ENCODE results near the gene OOSP3. TPM values are rescaled to one million over a fixed set of nuclear protein-coding genes. Genes with fewer than 3 reads are reported as not detected.
"Not testable (repeated sequence)": the region's sequence is repeated elsewhere in the genome, so short reads cannot be mapped to it uniquely, and the experiment has no call there.

The OOSP3 gene
- polyA plus RNA-seq (2013, experiment 1 of 2) = 0.48 TPM
- not detected for polyA plus RNA-seq (2013, experiment 2 of 2)

DNA sequence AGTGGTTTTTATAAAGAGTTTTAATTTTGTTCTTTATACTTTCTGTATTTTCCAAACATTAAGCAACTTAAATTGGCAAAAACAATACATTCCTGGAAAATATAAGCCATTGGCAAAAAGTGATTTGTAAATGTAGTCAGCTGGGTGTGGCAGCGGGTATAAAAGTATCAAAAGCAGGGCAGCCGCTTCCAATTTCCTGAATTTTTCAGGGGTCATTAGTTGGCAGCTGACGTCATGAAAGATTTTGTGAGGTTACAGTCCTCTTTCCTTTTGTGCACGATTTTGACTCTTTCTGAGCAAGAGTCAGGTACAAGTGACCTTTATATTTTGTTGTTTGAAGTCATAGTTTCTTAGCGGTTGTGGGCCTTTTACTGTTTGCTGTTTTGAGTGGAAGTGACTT lies at the start of gene OOSP3:
Gene OOSP3, plus strand, starts transcription at position 208 of the 400 bp plus-strand sequence. Its CDS starts 27 bp downstream, at position 235.
- no peaks in the 10 kb centered on the region for H3K4me1 ChIP-seq (ENCODE audit: control insufficient read depth, insufficient read depth, low read length, poor library complexity, severe bottlenecking)
- no peaks in the 10 kb centered on the region for H3K36me3 ChIP-seq (ENCODE audit: control insufficient read depth, insufficient read depth, low read length)
- 82 to 90% methylated on average over 3 to 4 of the region's 5 CpGs for WGBS, 2 experiments (ENCODE audit: insufficient coverage in 2 of 2)

DNA sequence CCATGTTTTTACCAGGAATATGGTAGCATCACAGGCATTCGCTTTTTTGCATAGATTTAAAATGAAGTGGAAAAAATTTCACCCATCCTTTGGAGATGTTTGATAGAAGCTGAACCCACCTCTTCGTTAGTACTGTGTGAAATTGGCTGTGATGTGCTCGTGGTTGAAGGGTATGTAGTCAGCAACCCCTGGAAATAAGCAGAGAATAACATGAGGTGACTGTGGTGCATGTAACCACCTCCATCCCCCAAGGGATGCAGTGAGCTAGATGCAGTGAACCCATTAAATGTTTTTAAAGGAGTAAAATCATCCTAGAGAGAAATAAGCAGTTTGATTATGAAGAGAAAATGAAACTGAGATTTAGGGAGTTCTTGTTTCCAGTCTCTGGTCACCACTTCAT lies 49.2 kb upstream of the OOSP3 start:
- Histone ChIP-seq H3K9me3 (ENCODE audit: control insufficient read depth, low read length) (no peaks in the 10 kb centered on the region), H3K36me3 (ENCODE audit: control insufficient read depth, insufficient read depth, low read length) (no peaks in the 10 kb centered on the region), H3K4me1 (ENCODE audit: control insufficient read depth, insufficient read depth, low read length, poor library complexity, severe bottlenecking) (no peaks in the 10 kb centered on the region), H3K27ac (ENCODE audit: low read depth, low read length, severe bottlenecking) (no peak overlapping the region), H3K4me3 (ENCODE audit: extremely low read depth, insufficient read depth, low read length, poor library complexity, severe bottlenecking) (no peak overlapping the region)
- WGBS, 2 experiments (ENCODE audit: insufficient coverage in 2 of 2) = 73 to 95% methylated on average over 2 to 3 of the region's 3 CpGs

More for the DNA sequence above, at the start of gene OOSP3:
- Histone ChIP-seq H3K4me3 (ENCODE audit: extremely low read depth, insufficient read depth, low read length, poor library complexity, severe bottlenecking) (no peak within 1 kb of the TSS), H3K9me3 (ENCODE audit: control insufficient read depth, low read length) (no peaks in the 10 kb centered on the region), H3K27ac (ENCODE audit: low read depth, low read length, severe bottlenecking) (no peak within 1 kb of the TSS)

DNA sequence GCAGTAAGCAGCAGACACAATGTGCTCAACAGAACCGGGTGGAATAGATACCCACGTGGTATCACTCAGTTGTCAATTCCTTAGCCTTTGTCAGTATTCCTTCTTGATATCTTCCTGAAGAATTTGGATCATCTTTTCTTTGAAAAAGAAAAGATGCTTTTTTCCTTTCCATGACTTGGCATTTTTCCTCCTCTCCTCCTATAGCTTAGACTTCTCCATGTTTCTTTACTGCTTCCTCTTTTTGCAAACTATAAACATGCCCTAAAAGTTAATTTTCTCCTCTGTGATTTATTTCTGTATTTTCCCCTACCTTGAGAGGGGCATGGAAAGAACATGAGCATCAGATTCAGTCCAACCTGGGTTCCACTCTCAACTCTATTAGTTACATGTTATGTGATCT lies 45.0 kb upstream of the OOSP3 start:
- 92% methylated on average over 2 of the region's 2 CpGs; no CpG with 5 or more reads in 1 of the 2 experiments for WGBS, 2 experiments (ENCODE audit: insufficient coverage in 2 of 2)
- no peaks in the 10 kb centered on the region for H3K4me1 ChIP-seq (ENCODE audit: control insufficient read depth, insufficient read depth, low read length, poor library complexity, severe bottlenecking)

DNA sequence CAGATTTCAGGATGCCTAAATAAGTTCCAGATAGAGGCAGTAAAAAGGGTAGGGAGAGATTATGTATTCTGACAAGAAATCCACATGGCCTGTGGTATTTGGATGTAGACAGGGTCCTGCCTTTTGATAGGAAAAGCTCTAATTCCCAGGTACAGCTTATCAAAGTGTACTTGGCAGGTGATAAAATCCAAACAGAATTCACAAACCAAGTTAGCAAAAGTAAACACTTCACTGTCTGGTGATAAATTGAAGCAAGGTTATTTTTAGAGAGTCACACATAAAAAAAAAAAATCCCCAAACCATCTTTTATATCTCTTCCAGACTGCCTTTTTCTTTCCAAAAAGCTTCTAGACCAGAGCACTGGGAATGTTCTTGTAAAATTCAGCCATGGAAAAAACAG lies 39.0 kb upstream of the OOSP3 start:
- no peaks in the 10 kb centered on the region for H3K36me3 ChIP-seq (ENCODE audit: control insufficient read depth, insufficient read depth, low read length)
- H3K27ac ChIP-seq (ENCODE audit: low read depth, low read length, severe bottlenecking) = no peak overlapping the region
- H3K4me1 ChIP-seq (ENCODE audit: control insufficient read depth, insufficient read depth, low read length, poor library complexity, severe bottlenecking) = no peaks in the 10 kb centered on the region
- H3K9me3 ChIP-seq (ENCODE audit: control insufficient read depth, low read length) = no peaks in the 10 kb centered on the region
- no peak overlapping the region for H3K4me3 ChIP-seq (ENCODE audit: extremely low read depth, insufficient read depth, low read length, poor library complexity, severe bottlenecking)

More for the DNA sequence above, 45.0 kb upstream of the OOSP3 start:
- H3K4me3 ChIP-seq (ENCODE audit: extremely low read depth, insufficient read depth, low read length, poor library complexity, severe bottlenecking) = no peak overlapping the region
- H3K36me3 ChIP-seq (ENCODE audit: control insufficient read depth, insufficient read depth, low read length) = no peaks in the 10 kb centered on the region
- H3K9me3 ChIP-seq (ENCODE audit: control insufficient read depth, low read length) = no peaks in the 10 kb centered on the region
- H3K27ac ChIP-seq (ENCODE audit: low read depth, low read length, severe bottlenecking) = no peak overlapping the region

DNA sequence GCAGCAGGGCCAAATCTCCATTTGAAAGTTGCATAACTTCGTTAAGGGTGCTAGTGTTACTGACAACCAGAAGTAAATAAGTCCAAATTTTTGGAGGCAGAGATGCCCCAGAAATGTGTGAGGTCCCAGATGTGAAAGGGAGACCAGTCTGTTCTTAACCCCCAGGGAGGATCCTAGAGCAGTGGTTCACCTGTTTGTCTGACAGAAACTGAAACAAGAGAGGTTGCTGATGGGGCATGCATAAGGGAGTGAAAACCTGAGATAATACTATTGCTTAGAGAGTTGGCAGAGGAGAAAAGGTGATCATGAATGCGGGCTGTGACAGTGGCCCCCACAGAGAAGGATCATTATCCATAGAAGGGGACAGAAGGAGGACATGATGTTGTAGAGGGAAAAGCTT lies 37.1 kb upstream of the OOSP3 start:
- Histone ChIP-seq H3K4me1 (ENCODE audit: control insufficient read depth, insufficient read depth, low read length, poor library complexity, severe bottlenecking) (no peaks in the 10 kb centered on the region), H3K4me3 (ENCODE audit: extremely low read depth, insufficient read depth, low read length, poor library complexity, severe bottlenecking) (no peak overlapping the region), H3K9me3 (ENCODE audit: control insufficient read depth, low read length) (no peaks in the 10 kb centered on the region), H3K27ac (ENCODE audit: low read depth, low read length, severe bottlenecking) (no peak overlapping the region), H3K36me3 (ENCODE audit: control insufficient read depth, insufficient read depth, low read length) (no peaks in the 10 kb centered on the region)
- 85 to 88% methylated on average over 2 of the region's 2 CpGs for WGBS, 2 experiments (ENCODE audit: insufficient coverage in 2 of 2)

DNA sequence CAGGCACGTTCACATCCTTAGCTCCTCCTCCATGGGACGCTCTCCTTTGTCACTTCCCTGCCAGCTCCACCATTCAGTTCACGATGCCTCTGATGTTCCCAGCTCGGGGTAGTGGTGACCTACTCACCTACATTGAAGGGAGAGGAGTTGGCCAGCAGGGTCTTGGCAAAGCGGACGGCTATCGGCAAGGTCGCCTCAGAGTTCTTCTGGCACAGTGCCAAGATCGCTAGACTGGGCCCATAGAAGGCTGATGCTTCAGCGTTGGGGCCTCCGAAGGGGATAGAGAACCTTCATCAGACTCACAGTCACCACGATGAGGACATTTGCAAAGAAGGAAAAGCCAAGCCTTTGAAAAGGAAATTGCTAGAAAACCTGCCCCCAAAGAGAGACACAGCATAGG lies 36.3 kb upstream of the OOSP3 start:
- no peaks in the 10 kb centered on the region for H3K4me1 ChIP-seq (ENCODE audit: control insufficient read depth, insufficient read depth, low read length, poor library complexity, severe bottlenecking)
- H3K27ac ChIP-seq (ENCODE audit: low read depth, low read length, severe bottlenecking) = no peak overlapping the region
- H3K36me3 ChIP-seq (ENCODE audit: control insufficient read depth, insufficient read depth, low read length) = no peaks in the 10 kb centered on the region
- 85 to 98% methylated on average over 9 to 11 of the region's 12 CpGs for WGBS, 2 experiments (ENCODE audit: insufficient coverage in 2 of 2)
- H3K9me3 ChIP-seq (ENCODE audit: control insufficient read depth, low read length) = no peaks in the 10 kb centered on the region
- H3K4me3 ChIP-seq (ENCODE audit: extremely low read depth, insufficient read depth, low read length, poor library complexity, severe bottlenecking) = no peak overlapping the region

GRCh38 chr11:59845399-59845798 lies 33.2 kb upstream of the OOSP3 start, which contains the start of gene CBLIF:
Gene CBLIF (minus strand): TSS chr11:59845499. CDS start chr11:59845453, 46 bp downstream.
- H3K4me1 ChIP-seq (ENCODE audit: control insufficient read depth, insufficient read depth, low read length, poor library complexity, severe bottlenecking) = no peaks in the 10 kb centered on the region

DNA sequence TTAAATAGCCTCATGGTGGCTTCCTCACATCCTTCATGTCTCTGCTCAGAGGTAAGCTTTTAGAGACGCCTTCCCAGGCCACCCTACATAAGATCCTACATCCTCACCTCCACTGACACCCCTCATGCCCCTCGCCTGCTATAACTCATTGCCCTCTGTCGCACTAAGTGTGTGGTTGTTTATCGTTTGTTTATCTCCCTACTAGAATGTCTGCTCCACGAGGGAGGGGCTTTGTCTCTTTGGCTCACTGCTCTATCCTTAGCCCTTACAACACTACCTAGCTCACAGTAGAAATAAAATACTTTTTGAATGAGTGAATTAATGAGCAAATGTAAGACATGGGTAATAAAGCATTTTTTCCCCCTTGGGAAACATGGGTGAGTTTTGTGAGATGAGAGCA lies 32.0 kb upstream of the OOSP3 start:
- WGBS, 2 experiments (ENCODE audit: insufficient coverage in 2 of 2) = 93 to 100% methylated on average over 1 to 2 of the region's 5 CpGs
- Histone ChIP-seq H3K36me3 (ENCODE audit: control insufficient read depth, insufficient read depth, low read length) (no peaks in the 10 kb centered on the region), H3K4me3 (ENCODE audit: extremely low read depth, insufficient read depth, low read length, poor library complexity, severe bottlenecking) (no peak overlapping the region), H3K9me3 (ENCODE audit: control insufficient read depth, low read length) (no peaks in the 10 kb centered on the region), H3K27ac (ENCODE audit: low read depth, low read length, severe bottlenecking) (no peak overlapping the region), H3K4me1 (ENCODE audit: control insufficient read depth, insufficient read depth, low read length, poor library complexity, severe bottlenecking) (no peaks in the 10 kb centered on the region)

More at GRCh38 chr11:59845399-59845798, 33.2 kb upstream of the OOSP3 start, which contains the start of gene CBLIF:
- Histone ChIP-seq H3K27ac (ENCODE audit: low read depth, low read length, severe bottlenecking) (no peak within 1 kb of the TSS), H3K36me3 (ENCODE audit: control insufficient read depth, insufficient read depth, low read length) (no peaks in the 10 kb centered on the region), H3K9me3 (ENCODE audit: control insufficient read depth, low read length) (no peaks in the 10 kb centered on the region), H3K4me3 (ENCODE audit: extremely low read depth, insufficient read depth, low read length, poor library complexity, severe bottlenecking) (no peak within 1 kb of the TSS)
- WGBS, 2 experiments (ENCODE audit: insufficient coverage in 2 of 2) = 92 to 100% methylated on average over 3 of the region's 4 CpGs

DNA sequence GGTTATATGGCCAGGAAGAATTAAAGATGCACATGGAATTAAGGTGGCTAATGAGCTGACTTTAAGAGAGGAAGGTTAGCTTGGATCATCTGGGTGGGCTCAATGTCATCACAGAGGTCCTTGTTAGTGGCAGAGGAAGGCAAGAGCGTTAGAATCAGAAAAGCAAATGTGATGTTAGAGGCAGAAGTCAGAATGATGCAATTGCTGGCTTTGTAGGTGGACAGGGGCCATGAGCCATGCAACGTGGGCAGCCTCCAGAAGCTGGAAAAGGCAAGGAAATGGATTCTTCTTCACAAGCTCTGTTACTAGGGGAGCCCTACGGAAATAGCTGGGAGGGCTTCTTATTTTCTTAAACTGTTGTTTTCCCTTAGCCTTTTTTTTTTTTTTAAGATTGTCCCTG lies 31.0 kb upstream of the OOSP3 start:
- no peaks in the 10 kb centered on the region for H3K36me3 ChIP-seq (ENCODE audit: control insufficient read depth, insufficient read depth, low read length)
- WGBS, 2 experiments (ENCODE audit: insufficient coverage in 2 of 2) = 82 to 90% methylated on average over 2 of the region's 3 CpGs
- no peaks in the 10 kb centered on the region for H3K9me3 ChIP-seq (ENCODE audit: control insufficient read depth, low read length)
- H3K27ac ChIP-seq (ENCODE audit: low read depth, low read length, severe bottlenecking) = no peak overlapping the region
- H3K4me3 ChIP-seq (ENCODE audit: extremely low read depth, insufficient read depth, low read length, poor library complexity, severe bottlenecking) = no peak overlapping the region
- H3K4me1 ChIP-seq (ENCODE audit: control insufficient read depth, insufficient read depth, low read length, poor library complexity, severe bottlenecking) = no peaks in the 10 kb centered on the region

GRCh38 chr11:59848439-59848838 lies 30.1 kb upstream of the OOSP3 start:
- not testable (repeated sequence) for H3K4me3 ChIP-seq (ENCODE audit: extremely low read depth, insufficient read depth, low read length, poor library complexity, severe bottlenecking); H3K9me3 ChIP-seq (ENCODE audit: control insufficient read depth, low read length); H3K36me3 ChIP-seq (ENCODE audit: control insufficient read depth, insufficient read depth, low read length); H3K4me1 ChIP-seq (ENCODE audit: control insufficient read depth, insufficient read depth, low read length, poor library complexity, severe bottlenecking); H3K27ac ChIP-seq (ENCODE audit: low read depth, low read length, severe bottlenecking)
- 80 to 96% methylated on average over 1 to 4 of the region's 6 CpGs for WGBS, 2 experiments (ENCODE audit: insufficient coverage in 2 of 2)

DNA sequence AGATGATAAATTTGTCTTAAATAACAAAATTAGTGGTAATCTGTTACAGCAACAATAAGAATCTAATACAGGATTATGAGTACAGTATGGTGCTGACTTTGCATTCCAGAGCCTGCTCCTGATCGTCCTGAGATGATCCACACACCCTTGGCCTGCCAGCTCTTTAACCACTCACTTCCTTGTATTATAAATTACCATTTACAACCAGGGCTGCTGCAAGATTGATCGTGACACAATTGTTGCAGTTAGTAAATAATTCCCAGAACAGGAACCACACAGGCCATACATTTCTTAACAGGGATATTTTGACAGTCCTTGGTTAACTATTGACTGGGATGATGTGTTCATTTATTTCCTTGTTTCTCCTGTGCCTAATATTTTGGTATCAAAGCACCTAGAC lies 29.5 kb upstream of the OOSP3 start:
- 100% methylated on average over 1 of the region's 2 CpGs for WGBS, 2 experiments (ENCODE audit: insufficient coverage in 2 of 2)
- no peak overlapping the region for H3K27ac ChIP-seq (ENCODE audit: low read depth, low read length, severe bottlenecking)
- no peaks in the 10 kb centered on the region for H3K36me3 ChIP-seq (ENCODE audit: control insufficient read depth, insufficient read depth, low read length)
- no peaks in the 10 kb centered on the region for H3K4me1 ChIP-seq (ENCODE audit: control insufficient read depth, insufficient read depth, low read length, poor library complexity, severe bottlenecking)
- no peak overlapping the region for H3K4me3 ChIP-seq (ENCODE audit: extremely low read depth, insufficient read depth, low read length, poor library complexity, severe bottlenecking)
- no peaks in the 10 kb centered on the region for H3K9me3 ChIP-seq (ENCODE audit: control insufficient read depth, low read length)

Data from mesodermal cell (in vitro differentiated cells).